Gastrocnemius medialis (tissue), 4 donors: Measurements from ENCODE around the gene CALCB. TPM values are rescaled to one million over a fixed set of nuclear protein-coding genes. Genes with fewer than 3 reads are reported as not detected.

Source experiments
- ATAC-seq, 2 donors: fragments of 150-250 bp; one replicate each; pipeline ENCODE4 v1.9.1; 2016
- DNase-seq, 2 donors: peaks; one replicate each; pipeline ENCODE4 v3.0.0-alpha.2; 2019
- H3K27ac ChIP-seq, 4 donors: fragments of 200-600 bp; sonication (generic); 1 replicate in 1 of 4; 2 replicates in 3 of 4; pipeline ENCODE4 v1.5.1; 2016 to 2018; ENCODE audit warnings: mild to moderate bottlenecking in 2 of 4, moderate library complexity in 1 of 4
- H3K27me3 ChIP-seq, 3 donors: fragments of 200-600 bp; sonication (generic) in 2 of 3; 1 replicate in 1 of 3; 2 replicates in 2 of 3; pipeline versions ENCODE4 v1.5.1 to v1.6.0; 2016 to 2019; ENCODE audit warnings: mild to moderate bottlenecking in 1 of 3, moderate library complexity in 1 of 3
- H3K36me3 ChIP-seq, 2 donors: fragments of 200-600 bp; sonication (generic) in 1 of 2; one replicate each; pipeline ENCODE4 v1.5.1; 2017 to 2018
- H3K4me1 ChIP-seq, 2 donors: fragments of 200-600 bp; sonication (generic) in 1 of 2; one replicate each; pipeline ENCODE4 v1.5.1; 2016 to 2017; ENCODE audit warnings: mild to moderate bottlenecking in 2 of 2
- H3K4me3 ChIP-seq, 4 donors: fragments of 200-600 bp; sonication (generic) in 3 of 4; 1 replicate in 1 of 4; 2 replicates in 3 of 4; pipeline ENCODE4 v1.5.1; 2016 to 2019; ENCODE audit warnings: mild to moderate bottlenecking in 2 of 4
- H3K9me3 ChIP-seq, 3 donors: fragments of 200-600 bp; sonication (generic) in 2 of 3; 1 replicate in 1 of 3; 2 replicates in 2 of 3; pipeline ENCODE4 v1.5.1; 2016 to 2019
- POLR2A ChIP-seq, 2 donors: fragments of 450-650 bp; IDR thresholded peaks; one replicate each; pipeline ENCODE4 v1.6.1; 2017; ENCODE audit warnings: antibody characterized with exemption in 2 of 2, mild to moderate bottlenecking in 2 of 2, moderate library complexity in 2 of 2
- in situ Hi-C, 4 donors: fragments of 200-750 bp; cut with MboI; loops; one replicate each; pipeline versions ENCODE4 v1.15.0 to v1.8.0; 2017; ENCODE audit warnings: low sequenced_read_pairs in 4 of 4
- intact Hi-C: fragments of 100-400 bp; cut with DNase I; formaldehyde crosslinking; loops from one replicate; pipeline ENCODE4 v1.15.1; 2023; ENCODE audit warnings: low total_unique reads
- total RNA-seq, 4 donors: library from RNA; depleted of rRNA; stranded (reverse); fragments of >200 nt; gene quantifications; one replicate each; pipeline versions ENCODE4 v1.1.0 to v1.2.3, GENCODE V29; 2016
- TF ChIP-seq, protein P1 (sequence below), 5 experiments: fragments of 450-650 bp in 3 of 5; fragments of 200-600 bp in 2 of 5; sonication (generic) in 2 of 5; IDR thresholded peaks in 4 of 5; conservative IDR thresholded peaks in 1 of 5; 1 replicate in 4 of 5; 2 replicates in 1 of 5; pipeline ENCODE4 v1.5.1; 2016 to 2019; ENCODE audit warnings: antibody characterized with exemption in 5 of 5, mild to moderate bottlenecking in 3 of 5, moderate library complexity in 3 of 5

CALCB gene
- total RNA-seq, 4 donors from 2014 or later: not detected

DNA sequence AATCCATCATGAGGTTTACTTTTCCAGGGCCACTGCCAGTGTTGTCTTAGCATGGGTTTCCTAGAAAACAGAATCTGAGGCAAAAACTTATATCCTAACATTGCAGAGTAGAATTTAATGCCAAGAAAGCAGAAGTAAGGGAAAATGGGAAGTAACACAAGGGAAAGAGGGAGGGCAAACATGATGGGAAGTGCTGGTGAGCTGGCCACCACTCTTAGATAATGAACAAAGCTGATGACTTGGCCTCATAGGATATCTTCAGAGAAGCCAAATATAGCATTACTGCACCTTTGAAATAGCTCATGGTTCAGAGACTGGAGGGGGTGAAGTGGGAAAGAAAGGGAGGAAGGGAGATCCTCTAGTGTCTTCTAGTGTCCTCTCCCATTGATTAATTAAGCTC is 24.8 kb upstream of the CALCB start:
- in situ Hi-C loops: no loop called here

DNA sequence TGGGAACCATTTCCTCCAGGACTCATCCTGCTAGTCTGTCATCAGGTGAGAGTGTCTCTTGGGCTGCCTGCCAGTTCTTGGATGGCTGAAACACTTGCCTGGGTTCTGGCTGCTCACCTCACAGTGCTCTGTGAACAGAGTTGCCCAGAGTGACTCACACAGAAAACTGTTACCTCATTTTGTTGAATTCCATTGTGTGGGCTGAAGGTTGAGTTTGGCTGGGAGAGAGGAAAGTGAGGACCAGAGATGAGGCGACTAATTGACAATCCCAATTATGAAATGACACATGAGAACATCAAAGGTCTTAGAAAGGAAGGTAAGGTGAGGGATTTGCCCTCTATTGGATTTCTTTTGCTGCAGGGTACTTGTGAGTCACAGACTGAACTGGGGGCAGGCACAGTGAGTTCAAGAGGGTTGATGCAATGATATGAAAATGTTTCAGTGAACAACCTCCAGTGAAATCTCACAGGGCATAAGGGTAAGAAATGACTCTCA is 20.2 kb upstream of the CALCB start:
- intact Hi-C loops (no loop called here), in situ Hi-C loops (no loop called here)
- no peak overlapping the region for H3K4me3 ChIP-seq
- H3K27ac ChIP-seq: no peak overlapping the region
- no peaks in the 10 kb centered on the region for H3K9me3 ChIP-seq
- H3K27me3 ChIP-seq: no peaks in the 10 kb centered on the region
- TF ChIP-seq POLR2A (IDR thresholded peaks at IDR 0.05): no peak
- TF ChIP-seq, protein P1, sequence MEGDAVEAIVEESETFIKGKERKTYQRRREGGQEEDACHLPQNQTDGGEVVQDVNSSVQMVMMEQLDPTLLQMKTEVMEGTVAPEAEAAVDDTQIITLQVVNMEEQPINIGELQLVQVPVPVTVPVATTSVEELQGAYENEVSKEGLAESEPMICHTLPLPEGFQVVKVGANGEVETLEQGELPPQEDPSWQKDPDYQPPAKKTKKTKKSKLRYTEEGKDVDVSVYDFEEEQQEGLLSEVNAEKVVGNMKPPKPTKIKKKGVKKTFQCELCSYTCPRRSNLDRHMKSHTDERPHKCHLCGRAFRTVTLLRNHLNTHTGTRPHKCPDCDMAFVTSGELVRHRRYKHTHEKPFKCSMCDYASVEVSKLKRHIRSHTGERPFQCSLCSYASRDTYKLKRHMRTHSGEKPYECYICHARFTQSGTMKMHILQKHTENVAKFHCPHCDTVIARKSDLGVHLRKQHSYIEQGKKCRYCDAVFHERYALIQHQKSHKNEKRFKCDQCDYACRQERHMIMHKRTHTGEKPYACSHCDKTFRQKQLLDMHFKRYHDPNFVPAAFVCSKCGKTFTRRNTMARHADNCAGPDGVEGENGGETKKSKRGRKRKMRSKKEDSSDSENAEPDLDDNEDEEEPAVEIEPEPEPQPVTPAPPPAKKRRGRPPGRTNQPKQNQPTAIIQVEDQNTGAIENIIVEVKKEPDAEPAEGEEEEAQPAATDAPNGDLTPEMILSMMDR (IDR thresholded peaks at IDR 0.05 in 4 of 5, conservative IDR thresholded peaks at IDR 0.05 in 1 of 5): no peak
- H3K36me3 ChIP-seq: no peaks in the 10 kb centered on the region
- H3K4me1 ChIP-seq: peaks cover 0 to 4% of the 10 kb centered on the region in 2 donors
- DNase-seq (no peak), ATAC-seq (no peak)

More for the DNA sequence above, 24.8 kb upstream of the CALCB start:
- Histone ChIP-seq H3K9me3 (no peaks in the 10 kb centered on the region), H3K4me1 (no peaks in the 10 kb centered on the region), H3K27me3 (no peaks in the 10 kb centered on the region), H3K36me3 (no peaks in the 10 kb centered on the region), H3K27ac (no peak overlapping the region), H3K4me3 (no peak overlapping the region)
- intact Hi-C loops: no loop called here
- ATAC-seq (no peak), DNase-seq (no peak)
- TF ChIP-seq, protein P1 (IDR thresholded peaks at IDR 0.05 in 4 of 5, conservative IDR thresholded peaks at IDR 0.05 in 1 of 5): no peak
- no peak for TF ChIP-seq POLR2A (IDR thresholded peaks at IDR 0.05)

DNA sequence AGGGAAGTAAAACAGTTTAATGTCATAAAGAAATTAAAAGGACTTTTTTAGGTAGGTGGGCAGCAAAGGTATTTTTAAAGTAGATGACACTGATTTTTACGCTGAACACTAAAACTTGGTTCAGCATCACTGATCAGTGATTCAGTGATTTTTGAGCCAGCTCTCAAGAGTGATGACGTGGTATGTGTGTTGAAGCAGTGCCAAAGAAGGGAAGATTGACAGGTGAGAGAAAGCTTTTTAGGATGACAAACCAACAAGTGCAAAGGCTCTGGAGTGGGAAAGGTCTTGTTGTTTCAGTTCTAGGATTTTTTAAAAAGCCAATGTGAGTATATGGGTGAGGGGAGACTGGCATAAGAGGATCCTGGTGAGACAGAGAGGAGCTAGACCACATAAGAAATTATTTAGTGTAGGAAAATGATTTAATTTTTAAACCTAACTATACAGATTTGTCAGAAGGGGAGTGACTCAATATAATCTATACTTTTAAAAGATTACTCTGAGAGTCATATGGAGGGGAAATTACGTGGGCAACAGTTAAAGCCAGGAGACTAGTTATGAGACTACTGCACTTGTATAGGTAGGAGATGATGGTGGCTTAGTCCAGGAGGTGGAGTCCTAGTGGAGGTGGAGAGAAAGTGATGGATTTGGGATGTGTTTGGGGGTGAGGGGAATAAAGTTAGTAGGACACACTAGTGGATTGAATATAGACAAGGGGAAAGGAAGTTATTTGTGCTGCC is 17.6 kb upstream of the CALCB start:
- DNase-seq (no peak), ATAC-seq (no peak)
- in situ Hi-C loops: no loop called here
- no peaks in the 10 kb centered on the region for H3K27me3 ChIP-seq
- no peaks in the 10 kb centered on the region for H3K9me3 ChIP-seq
- TF ChIP-seq POLR2A (IDR thresholded peaks at IDR 0.05): no peak
- TF ChIP-seq, protein P1 (IDR thresholded peaks at IDR 0.05 in 4 of 5, conservative IDR thresholded peaks at IDR 0.05 in 1 of 5): no peak
- H3K4me1 ChIP-seq: peaks cover 0 to 4% of the 10 kb centered on the region in 2 donors
- intact Hi-C loops: no loop called here
- H3K36me3 ChIP-seq: no peaks in the 10 kb centered on the region
- H3K27ac ChIP-seq: no peak overlapping the region
- H3K4me3 ChIP-seq: no peak overlapping the region

DNA sequence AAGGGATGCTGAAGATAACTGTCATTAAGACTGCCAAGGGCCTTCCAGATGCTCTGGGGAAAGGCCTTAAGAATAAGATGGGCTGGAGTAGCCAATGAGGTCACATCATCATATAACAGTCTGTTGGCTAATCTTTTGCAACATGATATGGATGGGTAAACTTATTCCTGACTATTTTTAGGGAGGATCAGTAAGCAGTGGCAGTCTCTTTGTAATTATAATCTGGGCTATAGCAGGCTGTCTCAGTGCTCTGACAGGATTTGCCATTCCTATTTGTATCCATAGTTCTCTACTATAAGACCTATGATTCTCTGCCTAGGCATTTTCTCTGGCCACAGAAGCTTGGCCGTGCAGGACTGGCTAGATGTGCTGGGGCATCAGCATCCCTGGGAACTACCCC is 16.1 kb upstream of the CALCB start:
- intact Hi-C loops (no loop called here), in situ Hi-C loops (no loop called here)
- H3K36me3 ChIP-seq: no peaks in the 10 kb centered on the region
- no peaks in the 10 kb centered on the region for H3K27me3 ChIP-seq
- TF ChIP-seq, protein P1 (IDR thresholded peaks at IDR 0.05 in 4 of 5, conservative IDR thresholded peaks at IDR 0.05 in 1 of 5): no peak
- TF ChIP-seq POLR2A (IDR thresholded peaks at IDR 0.05): no peak
- ATAC-seq (no peak), DNase-seq (no peak)
- no peaks in the 10 kb centered on the region for H3K9me3 ChIP-seq
- H3K4me1 ChIP-seq: peaks cover 0 to 4% of the 10 kb centered on the region in 2 donors
- no peak overlapping the region for H3K4me3 ChIP-seq
- H3K27ac ChIP-seq: no peak overlapping the region
